K562 (cell line): ENCODE data around the gene TMEM209. TPM values are rescaled to one million over a fixed set of nuclear protein-coding genes. Genes with fewer than 3 reads are reported as not detected.

Experiments used
- ATAC-seq: fragments of 200-7000 bp; cut with Tn5 transposase; 3 replicates; pipeline ENCODE4 v1.9.1; 2020; ENCODE audit warnings: moderate library complexity
- BruUV-seq: library from RNA; stranded (reverse); fragments of 400-500 nt; replicated peaks from 2 replicates; lab custom pipeline; 2021; lab: Mats Ljungman, UMichigan
- CTCF ChIA-PET: fragments of 300-600 bp; formaldehyde crosslinking; extraction: SDS; loops from one replicate; lab custom pipeline; 2021; ENCODE audit warnings: low intra/inter-chr PET ratio; lab: Yijun Ruan, JAX
- POLR2A ChIA-PET: fragments of 300-600, 350-650 bp; sonication (Branson Sonifier 250); formaldehyde crosslinking; extraction: SDS; loops from one replicate; lab custom pipeline; 2021; ENCODE audit warnings: antibody characterized with exemption, inconsistent platforms; lab: Yijun Ruan, JAX
- DNase-seq, 4 experiments: peaks; one replicate each; pipeline versions ENCODE4 v3.0.0 to v3.0.0-alpha.2; 2011 to 2018; ENCODE audit warnings: low spot score in 3 of 4, mixed read lengths in 3 of 4; ENCODE audit errors: extremely low read depth in 1 of 4
- FAIRE-seq: peaks from 2 replicates; lab custom pipeline; 2011; peaks lifted over from hg19 to GRCh38; lab: Jason Lieb, UNC
- H2AFZ ChIP-seq: 2 replicates; pipeline ENCODE4 v1.6.0; 2011; ENCODE audit warnings: low read depth, low read length, control low read depth, inconsistent platforms
- H3K27ac ChIP-seq: fragments of 200-600 bp; 3 replicates; pipeline ENCODE4 v1.8.0; 2011; ENCODE audit warnings: low read depth, mild to moderate bottlenecking, control low read depth, inconsistent platforms, low read length, moderate library complexity, mixed read lengths; ENCODE audit errors: extremely low read depth
- H3K27me3 ChIP-seq, 2 experiments: fragments of 300-600 bp in 1 of 2; 2 replicates in 1 of 2; 3 replicates in 1 of 2; pipeline versions ENCODE4 v1.6.0 to v1.8.0; 2011; ENCODE audit warnings: inconsistent platforms in 2 of 2, low read length in 2 of 2, mild to moderate bottlenecking in 1 of 2, mixed read lengths in 1 of 2, moderate library complexity in 1 of 2; ENCODE audit not compliant: control insufficient read depth in 2 of 2, insufficient read depth in 2 of 2
- H3K36me3 ChIP-seq: fragments of 300-600 bp; 3 replicates; pipeline ENCODE4 v1.8.0; 2011; ENCODE audit warnings: mild to moderate bottlenecking, low read length, inconsistent platforms; ENCODE audit not compliant: control insufficient read depth, insufficient read depth
- H3K4me1 ChIP-seq, 2 experiments: fragments of 200-600 bp in 1 of 2; replicated peaks in 1 of 2; 2 replicates in 1 of 2; 3 replicates in 1 of 2; pipeline versions ENCODE4 v1.5.1 to v1.8.0; 2011; ENCODE audit warnings: inconsistent platforms in 2 of 2, low read length in 2 of 2, mild to moderate bottlenecking in 1 of 2, mixed read lengths in 1 of 2, moderate library complexity in 1 of 2; ENCODE audit not compliant: control insufficient read depth in 2 of 2, insufficient read depth in 2 of 2
- H3K4me2 ChIP-seq: 2 replicates; pipeline ENCODE4 v1.6.1; 2011; ENCODE audit warnings: low read length, control low read depth, inconsistent platforms, mixed read lengths; ENCODE audit not compliant: insufficient read depth
- H3K4me3 ChIP-seq: fragments of 200-600 bp; sonication (generic), shearing (Covaris generic); 2 replicates; pipeline ENCODE4 v1.5.1; 2016; ENCODE audit warnings: control low read depth, inconsistent platforms
- H3K79me2 ChIP-seq: fragments of 200-600 bp; 3 replicates; pipeline ENCODE4 v1.8.0; 2011; ENCODE audit warnings: low read length, inconsistent platforms; ENCODE audit not compliant: control insufficient read depth, insufficient read depth
- H3K9ac ChIP-seq, 2 experiments: 2 replicates each; pipeline versions ENCODE4 v1.6.0 to v1.6.1; 2011; ENCODE audit warnings: low read depth in 2 of 2, low read length in 2 of 2, control low read depth in 1 of 2, inconsistent platforms in 1 of 2, mild to moderate bottlenecking in 1 of 2, mixed read lengths in 1 of 2; ENCODE audit not compliant: insufficient read depth in 1 of 2
- H3K9me1 ChIP-seq: one replicate; pipeline ENCODE4 v1.6.0; 2011; ENCODE audit warnings: inconsistent platforms, mild to moderate bottlenecking, low read length, moderate library complexity; ENCODE audit not compliant: control insufficient read depth, insufficient read depth
- H3K9me3 ChIP-seq: replicated peaks from 2 replicates; pipeline ENCODE4 v1.5.1; 2011; ENCODE audit warnings: low read depth, low read length, inconsistent platforms; ENCODE audit not compliant: control insufficient read depth, insufficient read depth
- H4K20me1 ChIP-seq: replicated peaks from 2 replicates; pipeline ENCODE4 v1.6.1; 2011; ENCODE audit warnings: low read length, inconsistent platforms, mixed read lengths; ENCODE audit not compliant: control insufficient read depth, insufficient read depth
- CBX1 ChIP-seq: sonication (generic); IDR thresholded peaks from 2 replicates; pipeline ENCODE4 v1.6.1; 2016; ENCODE audit warnings: antibody characterized with exemption, low read depth, mild to moderate bottlenecking
- CBX3 ChIP-seq, 2 experiments: IDR thresholded peaks; 1 replicate in 1 of 2; 2 replicates in 1 of 2; pipeline ENCODE4 v1.6.1; 2012; ENCODE audit warnings: inconsistent platforms in 2 of 2, low read length in 2 of 2, borderline replicate concordance in 1 of 2, control low read depth in 1 of 2
- CBX5 ChIP-seq: IDR thresholded peaks from 2 replicates; pipeline ENCODE4 v1.6.1; 2014; ENCODE audit warnings: low read depth, borderline replicate concordance
- GABPB1 ChIP-seq: sonication (generic); formaldehyde crosslinking; IDR thresholded peaks from 2 replicates; pipeline ENCODE4 v1.8.0; 2022; ENCODE audit warnings: mild to moderate bottlenecking, missing genetic modification reagents
- HSF4 ChIP-seq: fragments of 250-450 bp; sonication (Bioruptor Pico); IDR thresholded peaks from 2 replicates; pipeline ENCODE4 v2.1.2; 2022; ENCODE audit warnings: mild to moderate bottlenecking, moderate library complexity, borderline replicate concordance
- MEF2A ChIP-seq: IDR thresholded peaks from 2 replicates; pipeline ENCODE4 v1.6.1; 2011; ENCODE audit warnings: low read depth, mild to moderate bottlenecking, low read length, moderate library complexity; ENCODE audit not compliant: control insufficient read depth
- NCOA4 ChIP-seq: fragments of 450-650 bp; IDR thresholded peaks from 2 replicates; pipeline ENCODE4 v1.6.1; 2018; ENCODE audit warnings: mild to moderate bottlenecking; ENCODE audit not compliant: partially characterized antibody
- POLR2G ChIP-seq: fragments of 200-400 bp; formaldehyde crosslinking; IDR thresholded peaks from 2 replicates; pipeline ENCODE4 v1.6.1; 2017; ENCODE audit warnings: low read depth, mild to moderate bottlenecking, antibody characterized with exemption, low read length, moderate library complexity
- RFX1 ChIP-seq: fragments of 450-650 bp; IDR thresholded peaks from 2 replicates; pipeline ENCODE4 v1.6.1; 2016; ENCODE audit warnings: mild to moderate bottlenecking, moderate library complexity
- SETDB1 ChIP-seq: IDR thresholded peaks from one replicate; pipeline ENCODE4 v1.6.1; 2012; ENCODE audit warnings: low read length, control low read depth, inconsistent platforms
- SMC3 ChIP-seq: conservative IDR thresholded peaks from 2 replicates; pipeline ENCODE4 v1.6.1; 2011; ENCODE audit warnings: low read depth, low read length, improper control_type of control experiment; ENCODE audit not compliant: insufficient read depth
- TRIM24 ChIP-seq, 2 experiments: fragments of 450-650 bp; IDR thresholded peaks; 2 replicates each; pipeline ENCODE4 v1.6.1; 2016
- TRIM28 ChIP-seq: fragments of 450-650 bp; IDR thresholded peaks from 2 replicates; pipeline ENCODE4 v1.6.1; 2017
- ZNF146 ChIP-seq: IDR thresholded peaks from one replicate; pipeline ENCODE4 v1.6.1; 2018; ENCODE audit warnings: missing compliant biosample characterization; ENCODE audit not compliant: unreplicated experiment
- ZNF24 ChIP-seq: fragments of 450-650 bp; IDR thresholded peaks from 2 replicates; pipeline ENCODE4 v1.6.1; 2016
- ZNF280A ChIP-seq: fragments of 450-650 bp; IDR thresholded peaks from 2 replicates; pipeline ENCODE4 v1.6.1; 2018; ENCODE audit warnings: mild to moderate bottlenecking, low read depth; ENCODE audit not compliant: partially characterized antibody
- WGBS: fragments of 100-300 bp; shearing (Covaris generic); methylation state at CpG from one replicate; pipeline ENCODE4 v1.1.6; 2016; ENCODE audit warnings: low coverage, mixed read lengths; ENCODE audit not compliant: insufficient coverage; ENCODE audit errors: missing lambda C conversion rate; 5-methylcytosine and 5-hydroxymethylcytosine counted together
- in situ Hi-C: fragments of 300-500 bp; cut with MboI; formaldehyde crosslinking; loops from 4 replicates; pipeline ENCODE4 v1.15.0; 2018; ENCODE audit warnings: inconsistent platforms, mixed read lengths
- intact Hi-C: fragments of 100-400 bp; cut with micrococcal nuclease; formaldehyde crosslinking; loops from 2 replicates; pipeline ENCODE4 v1.14.2; 2022
- polyA plus RNA-seq, 8 experiments: library from polyadenylated mRNA; depleted of rRNA in 4 of 8; stranded (reverse) in 5 of 8; unstranded in 3 of 8; fragments of >200 nt; fragmentation: Nextera tagmentation in 2 of 8; fragmentation: Illumina TruSeq in 1 of 8; extraction: Ambion mirVana in 2 of 8; extraction: Trizol in 1 of 8; gene quantifications; 2 replicates each; pipeline versions ENCODE4 v1.2.1 to v1.2.3, GENCODE V29; 2011 to 2014; ENCODE audit warnings: inconsistent platforms in 1 of 8, missing spikeins in 1 of 8
- total RNA-seq, 7 experiments: library from RNA; depleted of rRNA in 6 of 7; stranded (reverse); fragments of >200 nt in 6 of 7; fragmentation: Illumina TruSeq in 2 of 7; extraction: Trizol in 2 of 7; gene quantifications; 2 replicates each; pipeline versions ENCODE4 v1.2.1 to v1.2.3, GENCODE V29; 2011 to 2021; ENCODE audit warnings: low replicate concordance in 1 of 7
- TF ChIP-seq, protein P1 (sequence below): fragments of 450-650 bp; IDR thresholded peaks from 2 replicates; pipeline ENCODE4 v1.6.1; 2016; ENCODE audit warnings: mild to moderate bottlenecking
- TF ChIP-seq, protein P2 (sequence below): sonication (generic); formaldehyde crosslinking; IDR thresholded peaks from 2 replicates; pipeline ENCODE4 v1.8.0; 2022; ENCODE audit warnings: mild to moderate bottlenecking, missing genetic modification reagents

Gene TMEM209
- total and polyA plus RNA-seq, 9 of the 15 experiments (the other 6 are each of a cell fraction or from before 2014, with no cell fraction given) = 36.8 to 116 (median 76.6) TPM

GRCh38 chr7:130156140-130156539, 49.1 kb downstream of the TMEM209 start:
- no TSS peak for BruUV-seq
- POLR2A ChIA-PET = interaction anchor here (0.7 to 2.5 kb wide), 4 partner anchors 9 to 60 kb away, joined by 3 to 16 read pairs (median 3); no protein-coding TSS in a partner anchor
- in situ Hi-C loops = no loop called here
- DNase-seq (no peak), ATAC-seq (no peak), FAIRE-seq (no peak)
- H3K79me2 ChIP-seq = no peaks in the 10 kb centered on the region
- no peak overlapping the region for H3K9ac ChIP-seq
- H3K27me3 ChIP-seq = no peaks in the 10 kb centered on the region; a peak in 1 of 5 replicates
- H3K4me1 ChIP-seq = peaks cover 0 to 38% of the 10 kb centered on the region in 2 experiments; a peak in 3 of 5 replicates
- H3K36me3 ChIP-seq = peaks cover 29% of the 10 kb centered on the region; the same call in 2 of the 3 replicates
- 96% methylated on average over 7 of the region's 7 CpGs for WGBS
- TF ChIP-seq TRIM28 (peak; percentile 95), RFX1 (no peak), CBX3 (IDR thresholded peaks at IDR 0.05; ENCODE audit: borderline replicate concordance in 1 of 2, low read length in 2 of 2) (peak; percentile 26 to 97), GABPB1 (0 out of 2 replicates have a peak, but pooled peaks have one; percentile 29), TRIM24 (IDR thresholded peaks at IDR 0.05) (peak; percentile 18 to 61; a peak in 2 of 4 replicates), MEF2A (no peak), SETDB1 (no peak), CBX5 (peak; percentile 73; the same call in 1 of the 2 replicates), CBX1 (peak; percentile 87; the same call in 1 of the 2 replicates), ZNF24 (peak; percentile 45; the same call in 1 of the 2 replicates), SMC3 (no peak), HSF4 (no peak), ZNF280A (peak; percentile 55), POLR2G (peak; percentile 19; the same call in 1 of the 2 replicates), ZNF146 (CRISPR knock-in tag) (no peak), NCOA4 (no peak)
- TF ChIP-seq, protein P1, sequence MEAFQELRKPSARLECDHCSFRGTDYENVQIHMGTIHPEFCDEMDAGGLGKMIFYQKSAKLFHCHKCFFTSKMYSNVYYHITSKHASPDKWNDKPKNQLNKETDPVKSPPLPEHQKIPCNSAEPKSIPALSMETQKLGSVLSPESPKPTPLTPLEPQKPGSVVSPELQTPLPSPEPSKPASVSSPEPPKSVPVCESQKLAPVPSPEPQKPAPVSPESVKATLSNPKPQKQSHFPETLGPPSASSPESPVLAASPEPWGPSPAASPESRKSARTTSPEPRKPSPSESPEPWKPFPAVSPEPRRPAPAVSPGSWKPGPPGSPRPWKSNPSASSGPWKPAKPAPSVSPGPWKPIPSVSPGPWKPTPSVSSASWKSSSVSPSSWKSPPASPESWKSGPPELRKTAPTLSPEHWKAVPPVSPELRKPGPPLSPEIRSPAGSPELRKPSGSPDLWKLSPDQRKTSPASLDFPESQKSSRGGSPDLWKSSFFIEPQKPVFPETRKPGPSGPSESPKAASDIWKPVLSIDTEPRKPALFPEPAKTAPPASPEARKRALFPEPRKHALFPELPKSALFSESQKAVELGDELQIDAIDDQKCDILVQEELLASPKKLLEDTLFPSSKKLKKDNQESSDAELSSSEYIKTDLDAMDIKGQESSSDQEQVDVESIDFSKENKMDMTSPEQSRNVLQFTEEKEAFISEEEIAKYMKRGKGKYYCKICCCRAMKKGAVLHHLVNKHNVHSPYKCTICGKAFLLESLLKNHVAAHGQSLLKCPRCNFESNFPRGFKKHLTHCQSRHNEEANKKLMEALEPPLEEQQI = peak; percentile 16; the same call in 1 of the 2 replicates
- TF ChIP-seq, protein P2, sequence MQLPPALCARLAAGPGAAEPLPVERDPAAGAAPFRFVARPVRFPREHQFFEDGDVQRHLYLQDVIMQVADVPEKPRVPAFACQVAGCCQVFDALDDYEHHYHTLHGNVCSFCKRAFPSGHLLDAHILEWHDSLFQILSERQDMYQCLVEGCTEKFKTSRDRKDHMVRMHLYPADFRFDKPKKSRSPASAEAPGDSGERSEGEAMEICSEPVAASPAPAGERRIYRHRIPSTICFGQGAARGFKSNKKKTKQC (CRISPR knock-in tag) = no peak
- H2AFZ ChIP-seq = no peak overlapping the region
- peaks cover 19% of the 10 kb centered on the region for H3K9me3 ChIP-seq
- no peaks in the 10 kb centered on the region for H4K20me1 ChIP-seq
- H3K4me2 ChIP-seq = no peak overlapping the region
- no peaks in the 10 kb centered on the region for H3K9me1 ChIP-seq
- no peak overlapping the region for H3K4me3 ChIP-seq
- no peak overlapping the region for H3K27ac ChIP-seq
- CTCF ChIA-PET = no interaction called here
- intact Hi-C loops = loop anchor here (5.0 kb wide), 2 partner anchors 84 to 566 kb away; partner anchors contain the start of gene KLHDC10
